H1 (cell line): Measurements from ENCODE around the gene XAGE3. TPM values are rescaled to one million over a fixed set of nuclear protein-coding genes. Genes with fewer than 3 reads are reported as not detected.

Experiments
- ASH2L ChIP-seq: fragments of 200-600, 300-600 bp; sonication (generic); IDR thresholded peaks from one replicate; pipeline ENCODE4 v1.7.1; 2017; ENCODE audit warnings: low read length
- CBX5 ChIP-seq: fragments of 300-800, 300-1000 bp; sonication (generic); IDR thresholded peaks from 2 replicates; pipeline ENCODE4 v1.7.1; 2016; ENCODE audit warnings: antibody characterized with exemption, low read length, low read depth
- TCF12 ChIP-seq: IDR thresholded peaks from 2 replicates; pipeline ENCODE4 v1.6.1; 2011; ENCODE audit warnings: low read depth, mild to moderate bottlenecking, low read length
- polyA plus RNA-seq, 7 experiments: library from polyadenylated mRNA; depleted of rRNA in 3 of 7; stranded (reverse) in 5 of 7; unstranded in 2 of 7; fragments of >200 nt in 5 of 7; fragments of 200-250 nt in 2 of 7; gene quantifications; 1 replicate in 5 of 7; 2 replicates in 1 of 7; 4 replicates in 1 of 7; pipeline versions ENCODE4 v1.2.1 to v1.2.3, GENCODE V29; 2011 to 2013; ENCODE audit warnings: missing spikeins in 2 of 7, mixed read lengths in 2 of 7
- total RNA-seq: library from RNA; stranded (reverse); fragmentation: NEBNext Ultra II Directional; extraction: Animal tissue kit (Norgen Biotek cat#: 25700); gene quantifications from 2 replicates; pipeline ENCODE4 v1.2.1, GENCODE V29; 2021

Gene XAGE3
- total and polyA plus RNA-seq, 2 of the 8 experiments (the other 6 are each of a cell fraction or from before 2014, with no cell fraction given) = not detected

- TF ChIP-seq TCF12 (no peak), ASH2L (no peak), CBX5 (no peak)
- TF ChIP-seq, all 59 proteins: peak for 0
Observed at GRCh38 chrX:52830551-52830950, 37.3 kb downstream of the XAGE3 start (continued).
